DOHH2 (cell line): Measurements from ENCODE around the gene SIKE1.

Experiments
- CTCF ChIP-seq: fragments of 200-600 bp; sonication (generic); IDR thresholded peaks from one replicate; pipeline ENCODE4 v1.5.1; 2014; ENCODE audit warnings: antibody characterized with exemption, mild to moderate bottlenecking, low read depth, low read length; ENCODE audit not compliant: poor library complexity, severe bottlenecking
- EZH2phosphoT487 ChIP-seq: fragments of 200-600 bp; sonication (generic); IDR thresholded peaks from 2 replicates; pipeline ENCODE4 v1.6.1; 2017; ENCODE audit warnings: borderline replicate concordance, mild to moderate bottlenecking, antibody characterized with exemption, low read length, moderate library complexity, mixed read lengths

GRCh38 chr1:114725230-114725629, 55.3 kb downstream of the SIKE1 start:
- TF ChIP-seq CTCF (no peak), EZH2phosphoT487 (no peak)
